Fibroblast of the conjunctiva (primary cell): ENCODE measurements around the gene GOLGA1.
"Not testable (repeated sequence)": the region's sequence is repeated elsewhere in the genome, so short reads cannot be mapped to it uniquely, and the experiment has no call there.

Source experiments
- DNase-seq: peaks from one replicate; pipeline ENCODE4 v3.0.0-alpha.2; 2010; ENCODE audit warnings: low read depth

GOLGA1 gene

DNA sequence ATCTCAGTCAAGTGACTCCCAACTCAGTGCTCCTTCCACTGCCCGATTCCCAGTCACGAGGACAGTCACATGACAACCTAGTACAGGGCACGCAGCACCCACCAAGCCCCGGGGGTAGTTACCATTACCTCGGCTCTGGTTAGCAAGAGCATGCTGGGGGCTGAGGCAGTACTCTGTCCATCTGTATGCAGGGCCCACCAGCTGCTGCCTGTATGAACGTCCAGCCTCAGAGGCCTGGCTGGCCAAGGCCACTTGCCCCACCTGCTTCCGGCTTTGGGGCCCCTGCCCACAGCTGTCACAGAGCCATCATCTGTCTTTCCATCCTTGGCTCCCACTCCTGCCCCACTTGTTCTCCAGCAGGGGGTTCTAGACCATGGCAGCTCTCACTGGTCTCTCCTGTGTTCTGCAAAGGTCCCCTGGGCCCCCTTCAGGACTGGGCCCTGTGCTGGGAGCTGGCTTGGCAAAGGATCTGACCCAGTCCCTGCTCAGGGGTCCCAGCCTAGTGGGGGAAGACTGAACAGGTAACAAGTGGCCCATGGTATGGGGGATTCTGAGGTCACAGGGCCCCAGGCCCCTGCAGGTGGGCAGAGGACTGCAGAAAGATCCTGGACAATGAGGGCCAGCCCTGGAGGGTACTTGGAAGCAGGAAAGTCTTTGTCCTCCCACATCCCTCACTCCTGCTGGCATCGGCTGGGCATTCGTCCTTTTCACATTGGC, 82.4 kb downstream of the GOLGA1 start:
- no peak for DNase-seq

DNA sequence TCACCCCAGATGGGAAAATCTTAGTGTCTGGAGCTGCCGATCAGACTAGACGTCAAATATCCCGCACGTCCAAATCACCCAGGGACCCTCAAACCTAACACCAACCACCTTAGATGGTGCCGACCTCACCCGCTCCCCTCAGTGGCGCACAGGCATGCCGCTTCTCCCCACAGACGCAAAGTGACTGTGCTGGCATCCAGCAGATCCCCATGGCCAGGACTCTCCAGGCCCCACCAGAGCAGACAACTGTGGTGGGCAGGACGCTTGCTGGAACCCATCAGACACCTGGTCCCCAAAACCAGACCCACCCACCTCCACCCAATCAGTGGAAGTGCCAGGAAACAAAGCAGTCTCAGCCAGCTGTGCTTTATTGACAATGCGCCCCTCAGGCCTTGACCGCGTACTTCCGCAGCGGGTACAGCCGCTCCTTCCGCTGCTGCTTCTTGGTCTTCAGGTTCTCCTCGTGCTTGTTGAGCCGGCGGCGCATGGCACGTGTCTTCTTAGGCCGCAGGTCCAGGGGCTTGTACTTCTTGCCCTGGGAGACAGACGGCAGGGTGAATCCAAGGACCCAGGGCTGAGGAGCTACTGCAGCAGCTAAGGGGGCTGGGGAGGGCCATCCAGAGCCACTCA, 83.2 kb downstream of the GOLGA1 start:
- DNase-seq = no peak

DNA sequence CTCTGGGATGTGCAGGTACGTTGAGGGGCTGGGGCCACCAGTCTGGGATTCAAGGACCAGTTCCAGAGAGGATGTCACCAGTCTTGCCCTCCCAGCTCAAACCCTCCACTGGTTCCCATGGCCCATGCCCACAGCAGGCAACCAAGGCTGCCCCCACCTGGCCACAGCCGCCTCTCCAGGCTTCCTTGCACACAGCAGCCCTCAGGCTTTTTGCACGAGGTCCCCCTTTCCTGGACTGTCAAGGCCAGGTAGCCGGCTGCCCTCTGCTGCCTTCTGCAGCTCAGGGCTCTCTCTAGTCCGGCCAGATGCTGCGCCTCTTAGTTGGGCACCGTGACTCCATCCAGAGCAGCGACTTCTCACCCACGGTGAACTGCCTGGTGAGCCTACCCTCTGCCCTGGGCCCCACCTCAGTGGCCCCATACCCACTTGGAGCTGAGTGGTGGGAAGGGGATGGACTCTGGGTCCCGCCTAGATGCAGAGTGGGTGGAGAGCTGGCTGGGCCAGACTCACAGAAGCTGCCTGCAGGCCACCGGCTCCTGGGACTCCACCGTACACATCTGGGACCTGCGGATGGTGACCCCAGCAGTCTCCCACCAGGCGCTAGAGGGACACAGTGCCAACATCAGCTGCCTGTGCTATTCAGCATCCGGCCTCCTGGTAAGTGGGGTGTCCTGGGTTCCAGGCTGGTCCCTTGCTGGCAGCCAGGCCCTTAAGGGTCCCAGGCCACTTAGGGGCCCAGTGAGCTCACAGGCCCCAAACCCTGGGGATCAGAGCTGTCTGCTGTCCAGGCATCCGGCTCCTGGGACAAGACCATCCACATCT, 84.7 kb downstream of the GOLGA1 start:
- DNase-seq = no peak

DNA sequence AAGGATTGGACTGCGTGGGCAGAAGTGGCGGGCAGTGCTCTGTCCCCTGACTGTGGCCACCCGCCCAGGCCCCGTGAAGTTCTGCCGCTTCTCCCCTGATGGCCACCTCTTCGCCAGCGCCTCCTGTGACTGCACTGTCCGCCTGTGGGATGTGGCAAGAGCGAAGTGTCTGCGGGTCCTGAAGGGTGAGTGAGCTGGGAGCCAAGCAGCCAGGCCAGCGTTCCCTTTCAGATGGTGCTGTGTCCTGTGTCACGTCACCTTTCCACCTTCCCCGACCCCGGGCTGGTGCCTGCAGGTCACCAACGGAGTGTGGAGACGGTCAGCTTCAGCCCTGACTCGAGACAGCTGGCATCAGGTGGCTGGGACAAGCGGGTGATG, 85.3 kb downstream of the GOLGA1 start:
- no peak for DNase-seq

DNA sequence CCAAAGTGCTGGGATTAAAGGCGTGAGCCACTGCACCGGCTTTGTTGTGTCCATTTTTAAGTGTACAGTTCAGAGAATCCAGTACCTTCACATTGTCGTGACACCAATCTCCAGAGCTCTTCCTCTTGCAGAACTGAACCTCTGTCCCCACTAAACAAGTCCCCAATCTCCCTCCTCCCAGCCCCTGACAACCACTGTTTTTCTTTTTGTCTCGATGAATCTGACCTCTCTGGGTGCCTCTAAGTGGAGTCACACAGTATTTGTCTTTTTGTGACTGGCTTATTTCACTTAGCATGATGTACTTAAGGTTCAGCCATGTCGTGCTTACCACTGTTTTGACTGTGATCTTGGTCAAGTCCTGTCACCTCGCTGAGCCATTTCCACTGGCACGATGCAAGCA, 86.1 kb downstream of the GOLGA1 start:
- DNase-seq = no peak

DNA sequence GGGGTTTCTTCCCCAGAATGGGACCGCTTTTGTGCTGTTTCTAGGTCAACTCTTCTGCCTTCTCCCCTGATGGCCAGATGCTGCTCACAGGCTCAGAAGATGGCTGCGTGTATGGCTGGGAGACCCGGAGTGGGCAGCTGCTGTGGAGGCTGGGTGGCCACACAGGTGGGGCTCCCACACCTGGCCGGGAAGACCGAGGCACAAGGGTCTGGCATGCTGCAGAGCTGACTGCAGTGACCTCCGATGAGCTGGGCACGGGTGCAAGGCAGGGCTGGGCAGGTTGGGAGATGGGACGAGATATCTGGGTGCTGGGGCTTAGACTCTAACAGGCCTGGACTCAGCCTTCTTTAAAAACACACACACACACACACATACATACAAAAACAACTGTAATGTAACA, 86.7 kb downstream of the GOLGA1 start:
- no peak for DNase-seq

DNA sequence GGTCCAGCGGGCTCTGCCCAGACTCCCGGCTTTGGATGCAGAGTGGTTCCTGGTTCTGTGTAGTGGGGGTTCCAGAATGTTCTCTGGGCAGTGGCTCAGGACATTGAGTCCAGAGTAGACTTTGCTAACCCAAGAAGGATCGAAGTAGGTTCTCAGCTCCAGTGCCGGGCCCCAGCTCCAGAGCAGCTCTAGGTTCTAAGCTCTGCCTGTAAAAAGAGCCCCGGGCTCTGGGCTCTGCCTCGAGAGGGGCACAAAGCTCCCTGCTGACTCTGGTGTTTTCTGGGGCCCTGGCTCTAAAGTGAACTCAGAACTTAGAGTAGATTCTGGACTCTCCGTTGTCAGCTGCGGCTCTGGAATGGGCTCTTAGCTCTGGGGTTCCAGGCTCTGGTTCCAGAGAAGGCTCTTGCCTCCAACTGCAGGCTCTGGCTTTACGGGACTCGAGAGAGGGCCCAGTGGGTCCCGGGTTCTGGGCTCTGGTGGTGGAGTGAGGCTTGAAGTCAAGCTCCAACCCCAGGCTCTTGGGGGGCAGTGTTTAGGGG, 87.2 kb downstream of the GOLGA1 start:
- no peak for DNase-seq

DNA sequence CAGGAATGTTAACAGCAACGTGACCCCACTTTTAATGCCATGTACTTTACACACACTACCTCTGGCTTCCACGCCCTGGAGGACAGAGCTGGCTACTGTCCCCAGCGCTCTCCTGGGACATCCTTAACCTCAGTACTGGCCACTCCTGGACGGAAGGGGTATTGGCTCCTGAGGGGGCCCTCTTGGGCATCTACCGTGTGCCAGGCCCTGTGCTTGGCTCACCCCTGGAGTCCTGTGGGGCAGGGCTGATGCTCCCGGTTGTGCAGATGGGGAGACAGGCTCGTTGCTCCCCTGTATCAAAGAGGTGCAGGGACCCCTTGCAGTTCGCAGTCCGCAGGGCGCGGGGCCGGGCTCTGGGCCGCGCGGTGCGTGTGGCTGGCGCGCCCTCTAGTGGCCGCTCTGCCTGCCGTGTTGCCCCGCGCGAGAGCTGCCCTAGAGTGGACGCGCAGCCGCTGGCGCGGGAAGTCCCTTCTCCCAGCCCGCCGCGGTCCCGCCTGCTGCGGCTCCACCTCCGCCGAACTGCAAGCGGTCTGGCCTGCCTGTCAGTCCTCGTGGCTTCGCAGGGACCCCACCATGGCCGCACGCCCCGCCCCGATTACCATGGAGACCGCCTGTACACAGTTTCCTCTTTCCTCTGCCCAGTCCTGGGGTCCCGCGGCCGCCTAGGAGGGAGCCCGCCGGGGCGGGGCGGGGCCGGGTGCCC, 87.9 kb downstream of the GOLGA1 start, which contains the start of gene WDR38:
WDR38 (plus strand) TSS at position 632 of the 703 bp plus-strand sequence. CDS start 72 bp downstream, outside the sequence.
- peak; percentile 52 for DNase-seq

DNA sequence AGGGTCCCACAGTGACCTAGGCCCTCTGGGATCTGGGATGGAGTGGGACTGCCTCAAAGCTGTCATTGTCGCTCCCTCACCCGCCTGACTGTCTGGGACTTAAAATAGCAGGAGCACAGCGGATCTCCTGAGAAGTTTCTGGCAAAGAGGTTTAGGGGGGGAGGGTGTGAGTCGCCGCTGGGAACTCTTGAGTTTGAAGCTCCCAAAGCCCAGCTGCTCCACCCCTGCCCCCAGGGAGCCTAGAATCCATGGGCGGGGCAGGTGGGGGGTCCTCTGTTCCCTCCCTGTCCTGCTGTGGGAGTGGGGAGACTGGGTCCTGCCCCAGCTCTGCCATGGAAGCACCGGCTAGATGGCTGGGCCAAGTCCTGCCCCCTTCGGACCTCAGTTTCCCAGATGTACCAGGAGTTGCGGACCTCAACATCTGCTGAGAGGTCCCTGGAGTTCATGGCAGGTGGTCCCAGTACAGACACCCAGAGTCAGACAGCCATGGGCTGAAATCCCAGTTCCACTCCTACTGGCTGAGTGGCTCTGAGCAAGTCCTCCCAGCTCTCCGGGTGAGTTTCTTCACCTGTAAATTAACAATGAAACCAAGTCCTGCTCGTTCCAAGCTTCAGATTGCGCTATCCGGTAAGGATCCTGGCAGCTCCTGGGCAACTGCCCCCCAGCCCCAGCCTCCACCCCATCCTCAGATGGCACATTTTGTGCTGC, 88.6 kb downstream of the GOLGA1 start:
- no peak for DNase-seq

DNA sequence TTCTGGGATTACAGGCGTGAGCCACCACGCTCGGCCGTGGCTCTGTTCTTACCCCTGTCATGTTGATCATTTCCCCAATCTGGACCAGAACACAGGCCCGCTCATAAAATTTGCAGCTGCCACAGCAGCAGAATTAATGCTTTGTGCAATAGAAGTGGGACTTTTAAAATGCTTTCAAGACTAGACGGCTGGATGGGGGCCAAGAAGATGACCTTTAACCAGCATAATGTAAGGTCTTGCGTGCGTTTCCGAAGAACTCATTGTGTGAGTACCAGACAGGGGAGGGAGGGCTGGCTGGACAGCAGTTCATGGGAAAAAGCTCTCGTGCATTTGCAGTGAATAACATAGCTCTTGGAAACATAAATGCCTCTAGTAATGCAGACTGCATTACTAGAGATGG, 91.1 kb downstream of the GOLGA1 start:
- DNase-seq = no peak

DNA sequence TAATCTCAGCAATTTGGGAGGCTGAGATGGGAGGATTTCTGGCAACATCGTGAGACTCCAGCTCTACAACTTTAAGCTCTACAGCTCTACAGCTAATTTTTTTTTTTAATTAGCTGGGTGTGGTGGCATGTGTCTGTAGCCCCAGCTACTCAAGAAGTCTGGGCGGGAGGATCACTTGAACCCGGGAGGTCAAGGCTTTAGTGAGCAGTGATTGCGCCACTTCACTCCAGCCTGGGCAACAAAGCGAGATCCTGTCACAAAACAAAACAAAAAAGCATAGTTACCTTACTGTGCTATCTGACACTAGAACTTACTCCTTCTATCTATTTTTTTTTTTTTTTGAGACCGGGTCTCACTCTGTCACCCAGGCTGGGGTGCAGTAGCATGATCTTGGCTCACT, 93.9 kb downstream of the GOLGA1 start:
- DNase-seq = no peak

DNA sequence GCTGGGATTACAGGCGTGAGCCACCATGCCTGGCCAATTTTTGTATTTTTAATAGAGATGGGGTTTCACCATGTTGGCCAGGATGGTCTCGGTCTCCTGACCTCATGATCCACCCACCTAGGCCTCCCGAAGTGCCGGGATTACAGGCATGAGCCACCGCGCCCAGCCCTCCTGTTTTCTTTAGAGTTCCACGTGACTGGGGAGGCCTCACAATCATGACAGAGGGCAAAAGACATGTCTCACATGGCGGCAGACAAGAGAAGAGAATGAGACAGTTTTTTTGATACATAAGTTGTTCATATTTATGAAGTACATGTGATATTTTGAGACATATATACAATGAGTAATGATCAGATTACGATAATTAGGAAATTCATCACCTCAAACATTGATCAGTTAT, 94.4 kb downstream of the GOLGA1 start:
- not testable (repeated sequence) for DNase-seq

DNA sequence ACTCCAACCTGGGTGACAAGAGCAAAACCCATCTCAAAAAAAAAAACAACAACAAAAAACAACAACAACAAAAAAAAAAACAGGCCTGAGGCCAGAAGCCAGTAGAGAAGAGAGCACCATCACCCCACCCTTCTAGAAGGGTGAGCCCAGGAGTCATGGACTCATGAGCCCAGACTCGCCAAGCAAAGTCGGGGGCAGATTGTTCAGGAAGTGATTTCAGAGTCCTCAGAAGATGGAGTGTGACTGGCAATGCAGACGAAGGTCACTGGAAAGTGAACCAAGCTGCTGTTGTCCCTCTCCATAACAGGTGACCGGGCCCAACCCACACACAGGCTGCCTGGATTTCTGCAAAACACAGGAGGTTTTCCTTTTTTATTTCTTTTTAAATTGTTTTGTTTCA, 96.6 kb downstream of the GOLGA1 start:
- no peak for DNase-seq

DNA sequence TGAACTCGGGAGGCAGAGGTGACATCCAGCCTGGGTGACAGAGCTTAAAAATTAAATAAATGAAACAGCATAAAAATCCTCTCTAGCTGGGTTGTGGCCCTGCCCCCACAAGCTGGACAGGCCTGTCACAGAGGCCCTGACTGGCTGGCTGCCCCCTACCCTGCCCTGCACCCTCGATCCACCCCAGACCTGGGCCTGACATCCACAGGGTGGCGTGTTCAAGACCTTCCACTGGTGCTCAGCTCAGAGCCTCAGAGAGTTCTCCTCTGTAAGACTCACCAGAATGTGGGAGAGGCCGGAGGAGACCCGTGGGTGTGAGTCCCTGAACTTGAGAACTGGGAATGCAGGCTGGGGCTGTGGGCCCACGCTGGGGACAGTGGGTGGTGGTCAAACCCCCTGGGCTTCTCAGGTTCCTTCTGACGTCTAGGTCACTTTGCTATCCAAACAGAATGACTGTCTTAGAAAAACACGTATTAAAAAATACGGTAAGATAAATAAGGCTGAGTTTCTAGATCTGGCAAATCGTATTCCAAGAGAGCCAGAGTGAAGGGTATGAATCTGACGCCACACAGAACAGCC, 97.3 kb downstream of the GOLGA1 start:
- DNase-seq = no peak

DNA sequence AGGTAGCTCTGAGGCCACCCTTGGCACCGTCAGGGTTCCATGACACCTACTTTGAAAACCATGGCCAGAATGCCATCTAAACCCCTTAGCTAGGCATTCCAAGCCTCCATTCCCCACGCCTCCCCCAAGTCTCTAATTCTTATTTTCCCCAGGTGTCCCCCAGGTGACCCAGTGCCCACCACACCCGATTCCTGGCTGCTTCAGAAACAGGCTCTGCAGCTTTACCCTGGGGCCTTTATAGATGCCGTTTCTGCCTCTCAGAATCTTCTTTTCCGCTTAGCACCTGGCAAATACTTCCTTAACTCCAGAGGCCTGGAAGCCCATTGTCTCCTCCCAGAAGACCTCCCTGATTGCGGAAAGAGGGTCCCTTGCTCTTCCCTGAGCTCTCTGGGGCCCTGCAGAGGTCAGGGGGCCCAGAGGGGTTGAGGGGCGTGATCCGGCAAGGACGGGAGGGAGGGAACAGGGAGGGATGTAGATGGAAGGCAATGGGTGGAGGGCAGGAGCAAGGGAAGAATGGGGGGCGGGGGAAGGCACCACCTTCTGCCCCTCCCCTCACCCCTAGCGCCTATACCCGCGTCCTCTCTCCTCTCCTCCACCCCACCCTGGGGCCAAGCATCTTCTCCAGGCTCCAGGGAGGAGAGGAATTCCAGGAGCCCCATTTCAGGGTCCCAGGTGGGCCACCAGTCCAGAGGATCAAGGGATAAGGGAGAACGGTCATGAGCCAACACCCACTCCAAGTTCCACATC, 99.6 kb downstream of the GOLGA1 start:
- no peak for DNase-seq

DNA sequence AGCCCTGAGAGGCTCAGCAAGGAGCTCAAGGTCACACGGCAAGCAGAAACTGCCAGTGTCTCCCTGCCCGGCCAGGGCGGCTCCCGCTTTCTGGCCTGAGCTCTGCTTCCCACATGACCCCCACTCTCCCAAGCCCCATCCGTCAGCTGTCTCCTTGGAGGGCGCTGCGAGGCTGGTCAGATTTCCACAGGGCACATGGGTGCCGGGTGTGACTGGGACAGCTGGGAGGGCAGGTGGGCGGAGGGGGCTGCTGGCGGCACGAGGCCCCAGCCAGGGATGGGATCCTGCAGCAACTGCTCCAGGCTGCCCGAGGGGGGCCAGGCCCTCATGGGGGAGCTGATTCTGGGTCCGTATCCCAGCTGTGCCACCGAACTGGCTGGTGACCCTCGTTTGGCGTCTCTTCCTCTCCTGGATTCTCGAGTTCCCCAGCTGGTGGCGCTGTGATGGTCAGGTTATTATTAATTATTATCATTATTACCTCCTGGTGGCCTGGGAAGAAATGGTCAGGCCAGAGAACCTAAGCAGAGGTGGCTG, 100.5 kb downstream of the GOLGA1 start:
- no peak for DNase-seq

DNA sequence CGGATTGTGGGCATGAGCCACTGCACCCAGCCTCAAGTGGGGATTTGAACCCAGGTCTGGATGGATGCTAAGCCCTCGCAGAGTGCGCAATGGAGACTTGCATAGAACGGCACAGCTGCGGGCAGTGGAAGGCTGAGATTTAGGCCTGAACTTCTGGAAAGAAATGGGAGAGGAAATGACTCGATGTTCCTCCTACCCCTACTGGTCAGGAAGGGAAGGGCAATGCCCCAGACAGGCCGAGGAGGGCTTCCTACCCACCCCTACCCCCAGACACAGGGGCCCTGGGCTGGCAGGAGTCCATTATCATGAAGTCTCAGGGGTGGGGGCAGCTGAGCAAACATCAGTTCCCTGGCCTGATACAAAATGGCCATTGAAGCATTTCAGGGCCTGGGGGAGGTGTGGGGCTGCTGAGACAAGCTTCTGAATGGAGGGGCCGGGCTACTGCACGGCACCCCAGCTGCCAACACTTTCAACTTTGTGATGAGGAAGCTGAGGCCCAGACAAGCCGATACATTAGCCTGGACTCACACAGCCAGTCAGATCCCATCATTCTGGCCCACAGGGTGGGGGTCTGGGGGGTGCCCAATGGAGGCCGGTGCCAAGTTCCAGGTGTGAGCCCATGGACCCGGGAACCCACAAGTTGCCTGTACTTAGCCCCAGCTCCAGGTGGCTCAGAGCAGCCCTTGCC, 101.1 kb downstream of the GOLGA1 start:
- DNase-seq = no peak

DNA sequence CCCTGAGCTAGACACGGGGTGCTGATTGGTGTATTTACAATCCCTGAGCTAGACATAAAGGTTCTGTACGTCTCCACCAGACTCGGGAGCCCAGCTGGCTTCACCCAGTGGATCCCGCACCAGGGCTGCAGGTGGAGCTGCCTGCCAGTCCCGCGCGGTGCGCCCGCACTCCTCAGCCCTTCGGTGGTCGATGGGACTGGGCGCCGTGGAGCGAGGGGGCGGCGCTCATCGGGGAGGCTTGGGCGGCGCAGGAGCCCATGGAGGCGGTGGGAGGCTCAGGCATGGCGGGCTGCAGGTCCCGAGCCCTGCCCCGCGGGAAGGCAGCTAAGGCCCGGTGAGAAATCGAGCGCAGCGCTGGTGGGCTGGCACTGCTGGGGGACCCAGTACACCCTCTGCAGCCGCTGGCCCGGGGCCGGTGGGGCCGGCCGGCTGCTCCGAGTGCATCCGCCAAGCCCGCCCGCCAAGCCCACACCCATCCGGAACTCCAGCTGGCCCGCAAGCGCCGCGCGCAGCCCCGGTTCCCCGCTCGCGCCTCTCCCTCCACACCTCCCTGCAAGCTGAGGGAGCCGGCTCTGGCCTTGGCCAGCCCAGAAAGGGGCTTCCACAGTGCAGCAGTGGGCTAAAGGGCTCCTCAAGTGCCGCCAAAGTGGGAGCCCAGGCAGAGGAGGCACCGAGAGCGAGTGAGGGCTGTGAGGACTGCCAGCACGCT, 102.2 kb downstream of the GOLGA1 start:
- not testable (repeated sequence) for DNase-seq

DNA sequence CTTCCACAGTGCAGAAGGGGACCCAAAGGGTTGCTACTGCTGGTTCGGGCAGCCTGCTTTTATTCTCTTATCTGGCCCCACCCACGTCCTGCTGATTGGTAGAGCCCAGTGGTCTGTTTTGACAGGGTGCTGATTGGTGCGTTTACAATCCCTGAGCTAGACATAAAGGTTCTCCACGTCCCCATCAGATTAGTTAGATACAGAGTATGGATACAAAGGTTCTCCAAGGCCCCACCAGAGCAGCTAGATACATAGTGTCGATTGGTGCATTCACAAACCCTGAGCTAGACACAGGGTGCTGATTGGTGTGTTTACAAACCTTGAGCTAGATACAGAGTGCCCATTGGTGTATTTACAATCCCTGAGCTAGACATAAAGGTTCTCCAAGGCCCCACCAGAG, 102.8 kb downstream of the GOLGA1 start:
- not testable (repeated sequence) for DNase-seq
